Uterus (tissue), 2 donors: ENCODE data around the gene RNPS1.

ENCODE experiments used
- POLR2A ChIP-seq, 2 donors: fragments of 450-650 bp; IDR thresholded peaks; one replicate each; pipeline ENCODE4 v1.6.1; 2016; ENCODE audit warnings: antibody characterized with exemption in 2 of 2, mild to moderate bottlenecking in 1 of 2, moderate library complexity in 1 of 2
- TF ChIP-seq, protein P1 (sequence below), 4 experiments: fragments of 200-600 bp in 2 of 4; fragments of 450-650 bp in 2 of 4; sonication (generic) in 2 of 4; IDR thresholded peaks; one replicate each; pipeline ENCODE4 v1.5.1; 2016 to 2019; ENCODE audit warnings: antibody characterized with exemption in 4 of 4, mild to moderate bottlenecking in 2 of 4, moderate library complexity in 1 of 4

DNA sequence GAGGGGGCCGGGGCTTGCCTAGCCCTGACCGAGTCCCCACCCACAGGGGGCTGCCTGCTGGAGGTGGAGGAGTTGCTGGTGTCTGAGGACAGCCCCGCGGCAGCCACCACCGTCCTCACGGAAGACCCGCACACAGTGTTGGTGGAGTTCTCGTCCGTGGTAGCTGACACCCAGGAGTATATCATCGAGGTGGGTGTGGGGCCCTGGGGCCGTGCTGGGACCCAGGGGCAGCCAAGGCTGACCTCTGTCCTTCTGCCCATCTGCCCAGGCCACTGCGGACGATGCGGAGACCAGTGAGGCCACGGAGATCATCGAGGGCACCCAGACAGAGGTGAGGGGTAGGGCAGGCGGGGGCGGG lies 33.1 kb downstream of the RNPS1 start:
- TF ChIP-seq, protein P1, sequence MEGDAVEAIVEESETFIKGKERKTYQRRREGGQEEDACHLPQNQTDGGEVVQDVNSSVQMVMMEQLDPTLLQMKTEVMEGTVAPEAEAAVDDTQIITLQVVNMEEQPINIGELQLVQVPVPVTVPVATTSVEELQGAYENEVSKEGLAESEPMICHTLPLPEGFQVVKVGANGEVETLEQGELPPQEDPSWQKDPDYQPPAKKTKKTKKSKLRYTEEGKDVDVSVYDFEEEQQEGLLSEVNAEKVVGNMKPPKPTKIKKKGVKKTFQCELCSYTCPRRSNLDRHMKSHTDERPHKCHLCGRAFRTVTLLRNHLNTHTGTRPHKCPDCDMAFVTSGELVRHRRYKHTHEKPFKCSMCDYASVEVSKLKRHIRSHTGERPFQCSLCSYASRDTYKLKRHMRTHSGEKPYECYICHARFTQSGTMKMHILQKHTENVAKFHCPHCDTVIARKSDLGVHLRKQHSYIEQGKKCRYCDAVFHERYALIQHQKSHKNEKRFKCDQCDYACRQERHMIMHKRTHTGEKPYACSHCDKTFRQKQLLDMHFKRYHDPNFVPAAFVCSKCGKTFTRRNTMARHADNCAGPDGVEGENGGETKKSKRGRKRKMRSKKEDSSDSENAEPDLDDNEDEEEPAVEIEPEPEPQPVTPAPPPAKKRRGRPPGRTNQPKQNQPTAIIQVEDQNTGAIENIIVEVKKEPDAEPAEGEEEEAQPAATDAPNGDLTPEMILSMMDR (IDR thresholded peaks at IDR 0.05) = no peak
- no peak for TF ChIP-seq POLR2A (IDR thresholded peaks at IDR 0.05)
